ENCODE measurements around the gene FRMD8. TPM values are rescaled to one million over a fixed set of nuclear protein-coding genes. Genes with fewer than 3 reads are reported as not detected.
A peak's percentile ranks its signal among the peaks of the same experiment; 100 is the strongest.
"Not testable (repeated sequence)": the region's sequence is repeated elsewhere in the genome, so short reads cannot be mapped to it uniquely, and the experiment has no call there.

The FRMD8 gene
- total RNA-seq, 1 experiment from 2014 or later, result 18.9 TPM

- Mint-ChIP-seq H3K9me3 (ENCODE audit: unreplicated experiment) (no peaks in the 10 kb centered on the region), H3K4me3 (ENCODE audit: unreplicated experiment) (no peak overlapping the region), H3K4me1 (ENCODE audit: insufficient read depth, unreplicated experiment) (peaks cover 9% of the 10 kb centered on the region), H3K27ac (ENCODE audit: low read depth, unreplicated experiment) (no peak overlapping the region), H3K27me3 (ENCODE audit: insufficient read depth, unreplicated experiment) (no peaks in the 10 kb centered on the region), H3K36me3 (ENCODE audit: insufficient read depth, unreplicated experiment) (peaks cover 60% of the 10 kb centered on the region)
- CTCF ChIA-PET, result interaction anchor here (0.6 kb wide), 2 partner anchors 10 to 182 kb away, joined by 3 read pairs; no protein-coding TSS in a partner anchor
- intact Hi-C loops (cut with micrococcal nuclease), result no loop called here
- DNase-seq (ENCODE audit: unreplicated experiment), result no peak
- TF ChIP-seq, protein P1, sequence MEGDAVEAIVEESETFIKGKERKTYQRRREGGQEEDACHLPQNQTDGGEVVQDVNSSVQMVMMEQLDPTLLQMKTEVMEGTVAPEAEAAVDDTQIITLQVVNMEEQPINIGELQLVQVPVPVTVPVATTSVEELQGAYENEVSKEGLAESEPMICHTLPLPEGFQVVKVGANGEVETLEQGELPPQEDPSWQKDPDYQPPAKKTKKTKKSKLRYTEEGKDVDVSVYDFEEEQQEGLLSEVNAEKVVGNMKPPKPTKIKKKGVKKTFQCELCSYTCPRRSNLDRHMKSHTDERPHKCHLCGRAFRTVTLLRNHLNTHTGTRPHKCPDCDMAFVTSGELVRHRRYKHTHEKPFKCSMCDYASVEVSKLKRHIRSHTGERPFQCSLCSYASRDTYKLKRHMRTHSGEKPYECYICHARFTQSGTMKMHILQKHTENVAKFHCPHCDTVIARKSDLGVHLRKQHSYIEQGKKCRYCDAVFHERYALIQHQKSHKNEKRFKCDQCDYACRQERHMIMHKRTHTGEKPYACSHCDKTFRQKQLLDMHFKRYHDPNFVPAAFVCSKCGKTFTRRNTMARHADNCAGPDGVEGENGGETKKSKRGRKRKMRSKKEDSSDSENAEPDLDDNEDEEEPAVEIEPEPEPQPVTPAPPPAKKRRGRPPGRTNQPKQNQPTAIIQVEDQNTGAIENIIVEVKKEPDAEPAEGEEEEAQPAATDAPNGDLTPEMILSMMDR (IDR thresholded peaks at IDR 0.05; ENCODE audit: unreplicated experiment), result no peak
- POLR2A ChIA-PET, result interaction anchor here (0.8 to 21.4 kb wide), 3 partner anchors 9 to 86 kb away, joined by 3 to 2994 read pairs (median 426); partner anchors contain the start of genes FRMD8, MALAT1 and SLC25A45
- no TSS peak for BruUV-seq (replicated peaks)
Observed at GRCh38 chr11:65412271-65413076, 26.0 kb downstream of the FRMD8 start.

DNA sequence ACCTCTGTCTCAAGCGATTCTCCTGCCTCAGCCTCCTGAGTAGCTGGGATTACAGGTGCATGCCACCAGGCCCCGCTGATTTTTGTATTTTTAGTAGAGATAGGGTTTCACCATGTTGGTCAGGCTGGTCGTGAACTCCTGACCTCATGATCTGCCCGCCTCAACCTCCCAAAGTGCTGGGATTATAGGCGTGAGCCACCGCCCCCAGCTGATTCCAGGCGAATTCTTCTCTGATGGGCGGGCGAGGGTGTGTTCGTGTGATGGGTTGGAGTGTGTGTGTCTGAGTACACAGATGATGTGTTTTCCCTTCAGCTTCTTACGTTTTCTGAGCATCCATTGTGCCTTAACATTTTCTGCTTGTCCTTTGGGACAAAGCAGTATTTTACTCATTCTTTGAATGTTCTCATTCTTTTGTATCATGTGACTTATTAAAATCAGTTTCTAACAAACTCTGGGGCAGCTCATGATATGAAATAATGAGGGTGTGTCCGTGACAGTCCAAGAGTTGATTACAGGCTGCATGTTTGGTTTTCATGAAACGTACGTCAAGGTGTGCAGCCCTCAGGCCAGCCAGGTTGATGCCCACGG is 26.7 kb downstream of the FRMD8 start:
- BruUV-seq (replicated peaks); H3K27ac Mint-ChIP-seq (ENCODE audit: low read depth, unreplicated experiment); H3K27me3 Mint-ChIP-seq (ENCODE audit: insufficient read depth, unreplicated experiment): not testable (repeated sequence)

DNA sequence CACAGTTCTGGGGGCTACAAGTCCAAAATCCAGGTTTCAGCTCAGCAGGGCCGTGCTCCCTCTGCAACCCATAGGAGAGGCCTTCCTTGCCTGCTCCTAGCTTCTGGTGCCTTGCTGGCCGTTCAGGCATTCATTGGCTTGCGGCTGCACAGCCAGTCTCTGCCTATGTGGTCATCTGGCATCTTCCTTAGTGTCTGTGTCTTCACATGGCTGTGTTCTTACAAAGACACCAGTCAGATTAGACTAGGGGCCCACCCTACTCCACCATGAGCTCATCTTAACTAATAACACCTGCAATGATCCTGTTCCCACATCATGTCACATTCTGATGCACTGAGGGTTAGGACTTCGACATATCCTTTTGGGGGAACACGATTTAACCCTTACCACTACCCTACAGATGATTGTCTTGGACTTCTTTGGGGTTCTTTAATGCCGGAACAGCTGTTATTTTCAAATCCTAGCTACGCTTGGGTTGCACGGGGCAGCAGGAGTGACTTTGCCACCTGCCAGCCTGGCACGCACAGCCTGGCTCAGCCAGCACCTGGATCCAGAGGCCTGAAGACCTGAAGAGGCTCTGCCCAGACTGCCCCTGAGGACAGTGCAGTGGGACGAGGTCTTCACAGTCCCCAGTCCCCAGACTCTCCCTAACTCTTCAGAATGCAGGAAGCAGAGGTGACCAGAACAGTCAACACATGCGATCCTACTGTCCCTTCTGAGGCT is 28.5 kb downstream of the FRMD8 start:
- H3K9me3 Mint-ChIP-seq (ENCODE audit: unreplicated experiment), result no peaks in the 10 kb centered on the region
- peak overlapping the region; percentile 99 for H3K27ac Mint-ChIP-seq (ENCODE audit: low read depth, unreplicated experiment)

More for the DNA sequence above, 26.7 kb downstream of the FRMD8 start:
- DNase-seq (ENCODE audit: unreplicated experiment); H3K4me3 Mint-ChIP-seq (ENCODE audit: unreplicated experiment); intact Hi-C loops (cut with micrococcal nuclease); H3K9me3 Mint-ChIP-seq (ENCODE audit: unreplicated experiment): not testable (repeated sequence)
- POLR2A ChIA-PET, result interaction anchor here (0.8 to 21.4 kb wide), 3 partner anchors 9 to 85 kb away, joined by 3 to 2994 read pairs (median 426); partner anchors contain the start of genes FRMD8, MALAT1 and SLC25A45
- Mint-ChIP-seq H3K4me1 (ENCODE audit: insufficient read depth, unreplicated experiment) (peaks cover 15% of the 10 kb centered on the region), H3K36me3 (ENCODE audit: insufficient read depth, unreplicated experiment) (peaks cover 53% of the 10 kb centered on the region)
- CTCF ChIA-PET, result interaction anchor here (0.6 kb wide), 1 partner anchor 10 kb away, joined by 3 read pairs; no protein-coding TSS in a partner anchor

More for the DNA sequence above, 28.5 kb downstream of the FRMD8 start:
- TF ChIP-seq, protein P1 (IDR thresholded peaks at IDR 0.05; ENCODE audit: unreplicated experiment), result no peak
- POLR2A ChIA-PET, result interaction anchor here (0.5 to 21.4 kb wide), 11 partner anchors 8 to 83 kb away, joined by 3 to 2994 read pairs (median 237); partner anchors contain the start of genes FRMD8, MALAT1 and SLC25A45
- Mint-ChIP-seq H3K4me3 (ENCODE audit: unreplicated experiment) (no peak overlapping the region), H3K27me3 (ENCODE audit: insufficient read depth, unreplicated experiment) (no peaks in the 10 kb centered on the region), H3K36me3 (ENCODE audit: insufficient read depth, unreplicated experiment) (peaks cover 35% of the 10 kb centered on the region), H3K4me1 (ENCODE audit: insufficient read depth, unreplicated experiment) (peaks cover 30% of the 10 kb centered on the region)
- no peak for DNase-seq (ENCODE audit: unreplicated experiment)
- intact Hi-C loops (cut with micrococcal nuclease), result no loop called here
- no TSS peak for BruUV-seq (replicated peaks)
- CTCF ChIA-PET, result interaction anchor here (0.6 to 3.8 kb wide), 18 partner anchors 9 to 106 kb away, joined by 3 to 47 read pairs (median 4); partner anchors contain the start of genes FRMD8 and SLC25A45

Data from MCF 10A (cell line).